Ecto neural progenitor cell (in vitro differentiated cells): ENCODE results near the gene CCL28.
"Not testable (repeated sequence)": the region's sequence is repeated elsewhere in the genome, so short reads cannot be mapped to it uniquely, and the experiment has no call there.

Experiments used
- DNase-seq: peaks from one replicate; pipeline ENCODE4 v3.0.0-alpha.2; 2018; ENCODE audit warnings: low spot score

The CCL28 gene

GRCh38 chr5:43409809-43410271 lies 2.4 kb downstream of the CCL28 start:
- no peak for DNase-seq

- not testable (repeated sequence) for DNase-seq
Measured at GRCh38 chr5:43402524-43403066, 9.6 kb downstream of the CCL28 start.

- no peak for DNase-seq
Measured at GRCh38 chr5:43401827-43402226, 10.4 kb downstream of the CCL28 start.

GRCh38 chr5:43400082-43400481 lies 12.1 kb downstream of the CCL28 start:
- DNase-seq, result no peak

- DNase-seq, result no peak
Measured at GRCh38 chr5:43396762-43397304, 15.4 kb downstream of the CCL28 start.

- DNase-seq, result no peak
Measured at GRCh38 chr5:43390471-43390870, 21.7 kb downstream of the CCL28 start.

- DNase-seq, result peak; percentile 52
Measured at GRCh38 chr5:43389679-43390329, 22.4 kb downstream of the CCL28 start.

- DNase-seq, result no peak
Measured at GRCh38 chr5:43386960-43387362, 25.2 kb downstream of the CCL28 start.

GRCh38 chr5:43376496-43377140 lies 35.6 kb downstream of the CCL28 start:
- no peak for DNase-seq

GRCh38 chr5:43371821-43372220 lies 40.4 kb downstream of the CCL28 start:
- no peak for DNase-seq

- DNase-seq, result no peak
Measured at GRCh38 chr5:43370352-43370751, 41.8 kb downstream of the CCL28 start.

GRCh38 chr5:43369651-43370050 lies 42.5 kb downstream of the CCL28 start:
- no peak for DNase-seq

- DNase-seq, result no peak
Measured at GRCh38 chr5:43367909-43368669, 44.1 kb downstream of the CCL28 start.

GRCh38 chr5:43367453-43367852 lies 44.7 kb downstream of the CCL28 start:
- DNase-seq, result no peak

- DNase-seq, result not testable (repeated sequence)
Measured at GRCh38 chr5:43366680-43367246, 45.4 kb downstream of the CCL28 start.

- not testable (repeated sequence) for DNase-seq
Measured at GRCh38 chr5:43365155-43365554, 47.0 kb downstream of the CCL28 start.

GRCh38 chr5:43363445-43364152 lies 48.6 kb downstream of the CCL28 start:
- DNase-seq, result no peak

- DNase-seq, result no peak
Measured at GRCh38 chr5:43362725-43363435, 49.3 kb downstream of the CCL28 start.

GRCh38 chr5:43358726-43359125 lies 53.5 kb downstream of the CCL28 start:
- no peak for DNase-seq

- DNase-seq, result no peak
Measured at GRCh38 chr5:43358301-43358700, 53.9 kb downstream of the CCL28 start.

- DNase-seq, result no peak
Measured at GRCh38 chr5:43357878-43358281, 54.3 kb downstream of the CCL28 start.
